OCI-LY3 (cell line): ENCODE measurements around the gene AP4M1.
"Not testable (repeated sequence)": the region's sequence is repeated elsewhere in the genome, so short reads cannot be mapped to it uniquely, and the experiment has no call there.

Experiments used
- CTCF ChIP-seq: fragments of 200-600, 300-600 bp; sonication (generic); IDR thresholded peaks from 2 replicates; pipeline ENCODE4 v1.5.1; 2014; ENCODE audit warnings: antibody characterized with exemption, low read length, low read depth
- EZH2phosphoT487 ChIP-seq: fragments of 200-600 bp; shearing (Covaris generic); IDR thresholded peaks from 2 replicates; pipeline ENCODE4 v1.6.1; 2018; ENCODE audit warnings: antibody characterized with exemption, mixed run types, low read depth

- not testable (repeated sequence) for TF ChIP-seq CTCF, EZH2phosphoT487
Measured at GRCh38 chr7:100130220-100130607, 28.8 kb downstream of the AP4M1 start.
